ENCODE results near the gene MC1R.

Gene MC1R

GRCh38 chr16:89892055-89892630 is 26.5 kb upstream of the MC1R start:
- no peak overlapping the region for H3K27ac ChIP-seq
- no peak for TF ChIP-seq CTCF (conservative IDR thresholded peaks at IDR 0.05)

- no peak for TF ChIP-seq CTCF (conservative IDR thresholded peaks at IDR 0.05)
- no peak overlapping the region for H3K27ac ChIP-seq
Measured at GRCh38 chr16:89892635-89893034, 26.0 kb upstream of the MC1R start.

- H3K27ac ChIP-seq: no peak overlapping the region
- no peak for TF ChIP-seq CTCF (conservative IDR thresholded peaks at IDR 0.05)
Measured at GRCh38 chr16:89893642-89894548, 24.8 kb upstream of the MC1R start.

- TF ChIP-seq CTCF (conservative IDR thresholded peaks at IDR 0.05): no peak
- no peak overlapping the region for H3K27ac ChIP-seq
Measured at GRCh38 chr16:89895482-89896250, 23.0 kb upstream of the MC1R start.

- no peak for TF ChIP-seq CTCF (conservative IDR thresholded peaks at IDR 0.05)
- no peak overlapping the region for H3K27ac ChIP-seq
Measured at GRCh38 chr16:89897204-89897603, 21.5 kb upstream of the MC1R start.

- H3K27ac ChIP-seq: no peak overlapping the region
- no peak for TF ChIP-seq CTCF (conservative IDR thresholded peaks at IDR 0.05)
Measured at GRCh38 chr16:89898201-89898967, 20.3 kb upstream of the MC1R start.
